Pancreas (tissue), 10 donors: ENCODE data around the gene DDX1. TPM values are rescaled to one million over a fixed set of nuclear protein-coding genes. Genes with fewer than 3 reads are reported as not detected.

Experiments used
- ATAC-seq, 4 donors: fragments of 200-7000 bp; cut with Tn5 transposase; one replicate each; pipeline versions ENCODE4 v1.8.0 to v1.9.1; 2020; ENCODE audit warnings: mild to moderate bottlenecking in 4 of 4, moderate library complexity in 4 of 4
- DNase-seq, 6 donors: peaks; one replicate each; pipeline ENCODE4 v3.0.0-alpha.2; 2020
- FAIRE-seq: peaks from 2 replicates; lab custom pipeline; 2012; peaks lifted over from hg19 to GRCh38; lab: Jason Lieb, UNC
- H3K27ac ChIP-seq, 4 donors: fragments of 200-600 bp; sonication (generic); 1 replicate in 3 of 4; 2 replicates in 1 of 4; pipeline versions ENCODE4 v1.5.0 to v1.8.0; 2020
- H3K27me3 ChIP-seq, 4 donors: fragments of 200-600 bp; one replicate each; pipeline ENCODE4 v1.8.0; 2021
- H3K36me3 ChIP-seq, 3 donors: fragments of 200-600 bp; sonication (generic) in 1 of 3; one replicate each; pipeline versions ENCODE4 v1.5.0 to v1.8.0; 2020 to 2021
- H3K4me1 ChIP-seq, 3 donors: fragments of 200-600 bp; one replicate each; pipeline ENCODE4 v1.8.0; 2021
- H3K4me3 ChIP-seq, 4 donors: fragments of 200-600 bp; sonication (generic) in 2 of 4; one replicate each; pipeline versions ENCODE4 v1.5.0 to v1.8.0; 2020 to 2021
- H3K9me3 ChIP-seq, 4 donors: fragments of 200-600 bp; one replicate each; pipeline ENCODE4 v1.8.0; 2021
- CTCF ChIP-seq, 4 donors: fragments of 200-600 bp; sonication (generic) in 3 of 4; IDR thresholded peaks; one replicate each; pipeline versions ENCODE4 v1.5.0 to v1.8.0; 2021; ENCODE audit warnings: antibody characterized with exemption in 4 of 4
- WGBS, 2 donors: extraction: QIAGEN DNeasy Blood & Tissue Kit; methylation state at CpG; one replicate each; pipeline ENCODE4 v1.1.7; 2013; 5-methylcytosine and 5-hydroxymethylcytosine counted together
- intact Hi-C, 3 donors: fragments of 100-400 bp; cut with DNase I; formaldehyde crosslinking; loops; one replicate each; pipeline versions ENCODE4 v1.11.1 to v1.14.2; 2022
- polyA plus RNA-seq, 2 donors: library from polyadenylated mRNA; stranded (reverse); fragments of 200-250 nt; gene quantifications; one replicate each; pipeline ENCODE4 v1.2.3, GENCODE V29; 2013
- total RNA-seq, 6 donors: library from RNA; stranded (reverse); fragmentation: NEBNext Ultra II Directional in 4 of 6; extraction: Animal tissue kit (Norgen Biotek cat#: 25700) in 4 of 6; gene quantifications; one replicate each; pipeline versions ENCODE4 v1.2.1 to v1.2.4, GENCODE V29; 2021 to 2023
- donor health status: healthy with polysubstance abuse.
- donor health status: DM: no; HTN: no; CAD: no; lungs with moderate emphysema.
- donor health status: DM: no; HTN: no; CAD: no.
- donor health status: control.
- donor health status: control.
- donor health status: Bipolar disorder and iron deficiency.
- donor health status: DM: yes; HTN: yes; CAD: no.
- donor health status: DM: no; HTN: no; CAD: no.
- donor health status: DM: no; HTN: no; CAD: no.
- donor health status: DM: yes; HTN: yes; CAD: no.

DDX1 gene
- total and polyA plus RNA-seq, 8 donors: 25.5 to 55.1 (median 43.1) TPM

GRCh38 chr2:15664273-15665066 is 72.8 kb downstream of the DDX1 start:
- FAIRE-seq (no peak), DNase-seq (no peak), ATAC-seq (no peak)
- Histone ChIP-seq H3K9me3 (no peaks in the 10 kb centered on the region), H3K4me3 (no peak overlapping the region), H3K4me1 (no peaks in the 10 kb centered on the region), H3K36me3 (no peaks in the 10 kb centered on the region), H3K27me3 (no peaks in the 10 kb centered on the region), H3K27ac (no peak overlapping the region)
- 58 to 60% methylated on average over 31 of the region's 31 CpGs for WGBS, 2 donors
- no peak for TF ChIP-seq CTCF (IDR thresholded peaks at IDR 0.05)
- intact Hi-C loops: loop anchor here in 1 of 3 donors (5.0 kb wide), 1 partner anchor 88 kb away; no protein-coding TSS in a partner anchor

DNA sequence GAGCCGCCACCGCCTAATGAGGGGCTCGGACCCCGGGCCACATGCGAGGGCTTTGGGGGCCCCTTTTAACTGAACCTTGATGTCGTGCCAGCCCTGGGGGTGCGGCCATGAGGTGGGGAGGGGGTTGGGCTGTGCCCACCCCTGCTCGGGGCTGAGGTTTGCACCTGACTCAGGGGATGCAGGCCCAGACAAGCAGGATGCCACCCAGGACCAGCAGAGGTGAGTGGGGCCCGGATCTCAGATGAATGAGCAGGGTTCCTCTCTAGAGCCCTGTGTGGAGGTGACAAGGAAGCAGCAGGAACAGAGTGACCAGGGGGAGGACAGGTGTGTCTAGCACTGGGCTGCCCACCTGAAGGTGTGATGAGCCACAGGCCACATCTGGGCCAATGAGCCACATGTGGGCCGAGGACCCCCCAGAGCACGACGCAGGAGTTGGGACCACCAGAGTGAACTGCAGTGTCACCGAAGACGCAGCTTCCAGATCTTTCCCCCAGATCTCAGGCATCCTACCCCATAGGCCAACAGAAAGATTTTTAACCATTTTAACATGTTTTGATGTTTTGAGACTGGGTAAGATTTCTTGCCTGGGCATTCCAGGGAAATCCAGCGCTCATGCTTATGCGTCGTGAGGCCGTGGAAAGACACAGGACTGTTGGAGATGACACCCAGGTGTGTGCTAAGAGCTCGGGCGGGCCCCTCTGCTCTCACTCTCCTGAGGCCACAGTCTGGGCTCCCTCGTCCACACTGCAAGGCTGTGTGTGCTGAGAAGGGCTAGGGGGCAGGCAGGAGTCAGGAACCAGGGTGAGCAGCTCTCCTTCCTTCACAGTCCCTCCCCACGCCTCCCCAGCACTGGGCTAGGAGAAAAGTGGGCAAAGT is 73.6 kb downstream of the DDX1 start:
- H3K9me3 ChIP-seq: no peaks in the 10 kb centered on the region
- no peak overlapping the region for H3K4me3 ChIP-seq
- DNase-seq (no peak), FAIRE-seq (no peak), ATAC-seq (no peak)
- H3K27me3 ChIP-seq: no peaks in the 10 kb centered on the region
- H3K36me3 ChIP-seq: no peaks in the 10 kb centered on the region
- WGBS, 2 donors: 79 to 86% methylated on average over 22 of the region's 22 CpGs
- no peak for TF ChIP-seq CTCF (IDR thresholded peaks at IDR 0.05)
- H3K27ac ChIP-seq: no peak overlapping the region
- intact Hi-C loops: no loop called here
- H3K4me1 ChIP-seq: no peaks in the 10 kb centered on the region

DNA sequence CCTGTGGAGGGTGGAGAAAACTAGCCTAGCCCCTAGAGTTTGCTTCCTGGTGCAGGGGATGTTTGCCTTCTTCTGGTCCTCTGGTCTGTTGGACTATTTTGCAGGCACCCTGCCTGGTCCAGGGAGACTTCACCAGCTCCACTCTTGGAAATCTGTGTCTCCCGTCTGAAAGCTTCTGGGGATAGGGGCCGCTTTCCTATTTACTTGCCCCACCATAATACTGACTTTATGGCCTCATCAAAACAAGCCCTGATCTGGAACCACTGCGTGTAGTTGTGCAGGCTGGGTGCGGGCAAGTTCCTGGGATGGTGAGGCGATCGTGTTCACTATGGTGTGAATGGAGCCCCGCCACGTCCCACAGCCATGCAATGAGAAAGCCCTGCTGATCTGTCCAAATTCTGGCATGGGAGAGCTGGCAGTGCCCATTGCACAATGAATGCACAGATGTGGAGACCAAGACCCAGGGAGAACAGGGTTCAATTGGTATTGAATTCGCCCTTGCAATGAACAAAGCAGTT is 74.3 kb downstream of the DDX1 start:
- no peaks in the 10 kb centered on the region for H3K9me3 ChIP-seq
- intact Hi-C loops: no loop called here
- no peaks in the 10 kb centered on the region for H3K27me3 ChIP-seq
- H3K27ac ChIP-seq: no peak overlapping the region
- no peak for ATAC-seq
- DNase-seq: no peak
- TF ChIP-seq CTCF (IDR thresholded peaks at IDR 0.05): no peak
- no peak for FAIRE-seq
- no peak overlapping the region for H3K4me3 ChIP-seq
- no peaks in the 10 kb centered on the region for H3K4me1 ChIP-seq
- H3K36me3 ChIP-seq: no peaks in the 10 kb centered on the region
- WGBS, 2 donors: 88 to 91% methylated on average over 9 of the region's 9 CpGs

DNA sequence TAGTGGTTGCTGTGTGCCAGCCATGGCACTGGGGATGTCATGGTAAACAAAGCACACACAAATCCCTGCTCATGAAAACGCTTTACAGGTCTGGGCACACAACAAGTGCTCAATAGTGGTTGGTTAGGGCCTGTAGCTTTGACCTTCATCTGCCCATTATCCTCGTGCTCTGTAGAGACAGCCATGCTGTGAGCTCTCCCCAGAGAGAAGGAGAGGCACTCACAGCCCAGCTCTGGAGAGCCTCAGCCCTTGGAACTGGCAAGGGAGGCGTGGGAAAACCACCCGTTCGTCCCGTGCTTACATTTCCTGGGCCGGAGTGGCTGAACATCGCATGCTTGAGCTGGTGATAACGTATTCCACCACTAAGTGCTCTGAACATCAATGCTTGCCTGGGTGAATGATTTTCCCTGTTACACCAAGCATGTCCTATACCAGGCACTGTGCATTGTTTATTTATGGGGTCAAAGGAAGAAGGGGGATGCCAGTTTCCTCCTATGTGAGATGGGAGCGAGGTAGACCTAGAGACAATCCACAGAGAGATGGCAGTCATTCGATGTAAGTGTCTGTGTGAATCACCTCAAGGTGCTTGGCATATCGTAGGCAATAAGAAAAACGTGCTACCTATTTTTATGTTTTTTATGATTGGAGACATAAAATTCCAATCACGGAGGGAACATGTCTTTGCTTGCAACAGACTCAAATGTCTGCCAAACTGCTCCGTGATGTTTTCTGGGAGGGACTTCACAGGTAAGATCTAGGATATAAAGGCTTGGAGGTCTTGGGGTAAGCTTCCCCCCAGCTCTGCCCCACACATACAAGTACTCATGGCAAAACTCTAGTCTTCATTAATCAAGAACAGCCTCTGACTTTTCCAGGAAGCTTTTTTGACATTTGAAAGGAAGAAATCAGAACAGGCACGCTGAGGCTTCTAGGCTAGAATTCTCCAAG is 75.5 kb downstream of the DDX1 start:
- Histone ChIP-seq H3K4me3 (no peak overlapping the region), H3K4me1 (no peaks in the 10 kb centered on the region), H3K36me3 (no peaks in the 10 kb centered on the region), H3K27me3 (no peaks in the 10 kb centered on the region), H3K27ac (no peak overlapping the region), H3K9me3 (no peaks in the 10 kb centered on the region)
- DNase-seq: no peak
- no peak for TF ChIP-seq CTCF (IDR thresholded peaks at IDR 0.05)
- 49 to 59% methylated on average over 16 of the region's 16 CpGs for WGBS, 2 donors
- FAIRE-seq: no peak
- ATAC-seq: no peak
- intact Hi-C loops: no loop called here
